GM21529 (cell line): Measurements from ENCODE around the gene ROPN1L.

Experiments used
- ATAC-seq: cut with Tn5 transposase; IDR thresholded peaks from one replicate; pipeline ENCODE4 v1.9.1; 2021; ENCODE audit not compliant: unreplicated experiment

The ROPN1L gene

GRCh38 chr5:10427201-10427600 lies 14.5 kb upstream of the ROPN1L start:
- ATAC-seq, result no peak

- ATAC-seq, result no peak
Measured at GRCh38 chr5:10427978-10428377, 13.7 kb upstream of the ROPN1L start.

- ATAC-seq, result no peak
Measured at GRCh38 chr5:10431415-10431814, 10.3 kb upstream of the ROPN1L start.

GRCh38 chr5:10432059-10433008 lies 9.3 kb upstream of the ROPN1L start:
- no peak for ATAC-seq

- ATAC-seq, result no peak
Measured at GRCh38 chr5:10434392-10434791, 7.3 kb upstream of the ROPN1L start.

- ATAC-seq, result no peak
Measured at GRCh38 chr5:10438301-10438700, 3.4 kb upstream of the ROPN1L start.

GRCh38 chr5:10439692-10440091 lies 2.0 kb upstream of the ROPN1L start:
- no peak for ATAC-seq

GRCh38 chr5:10440367-10440990 lies 1.2 kb upstream of the ROPN1L start:
- ATAC-seq, result no peak

GRCh38 chr5:10441992-10442435 lies 335 bp downstream of the ROPN1L start:
- peak; percentile 42 for ATAC-seq

- ATAC-seq, result no peak
Measured at GRCh38 chr5:10442576-10442975, 897 bp downstream of the ROPN1L start.

- ATAC-seq, result no peak
Measured at GRCh38 chr5:10445352-10445751, 3.7 kb downstream of the ROPN1L start.

GRCh38 chr5:10446490-10446889 lies 4.8 kb downstream of the ROPN1L start:
- no peak for ATAC-seq

- no peak for ATAC-seq
Measured at GRCh38 chr5:10447041-10447440, 5.4 kb downstream of the ROPN1L start.

- ATAC-seq, result no peak
Measured at GRCh38 chr5:10448754-10449360, 7.2 kb downstream of the ROPN1L start.

- no peak for ATAC-seq
Measured at GRCh38 chr5:10451137-10451824, 9.6 kb downstream of the ROPN1L start.

- peak; percentile 76 for ATAC-seq
Measured at GRCh38 chr5:10452768-10453331, 11.2 kb downstream of the ROPN1L start.

- ATAC-seq, result no peak
Measured at GRCh38 chr5:10453545-10453944, 11.9 kb downstream of the ROPN1L start.

- no peak for ATAC-seq
Measured at GRCh38 chr5:10454591-10455276, 13.1 kb downstream of the ROPN1L start.

- ATAC-seq, result no peak
Measured at GRCh38 chr5:10455277-10455670, 13.6 kb downstream of the ROPN1L start.
